Upper lobe of right lung (tissue), 1 donor: ENCODE measurements around the gene KISS1. TPM values are rescaled to one million over a fixed set of nuclear protein-coding genes. Genes with fewer than 3 reads are reported as not detected.

Experiments used
- ATAC-seq: fragments of 200-7000 bp; cut with Tn5 transposase; one replicate; pipeline ENCODE4 v1.9.1; 2020; ENCODE audit warnings: mild to moderate bottlenecking, moderate library complexity
- DNase-seq: peaks from one replicate; pipeline ENCODE4 v3.0.0-alpha.2; 2020
- H3K27ac ChIP-seq: fragments of 200-600 bp; one replicate; pipeline ENCODE4 v1.8.0; 2022
- H3K27me3 ChIP-seq: fragments of 200-600 bp; one replicate; pipeline ENCODE4 v1.8.0; 2022; ENCODE audit warnings: mild to moderate bottlenecking
- H3K36me3 ChIP-seq: fragments of 200-600 bp; one replicate; pipeline ENCODE4 v1.8.0; 2022
- H3K4me1 ChIP-seq: fragments of 200-600 bp; one replicate; pipeline ENCODE4 v1.8.0; 2022
- H3K4me3 ChIP-seq: fragments of 200-600 bp; one replicate; pipeline ENCODE4 v1.8.0; 2022; ENCODE audit warnings: mild to moderate bottlenecking
- H3K9me3 ChIP-seq: fragments of 200-600 bp; one replicate; pipeline ENCODE4 v1.8.0; 2022
- intact Hi-C: fragments of 100-400 bp; cut with DNase I; formaldehyde crosslinking; loops from one replicate; pipeline ENCODE4 v1.11.0; 2022
- total RNA-seq: library from RNA; stranded (reverse); fragmentation: NEBNext Ultra II Directional; extraction: Animal tissue kit (Norgen Biotek cat#: 25700); gene quantifications from one replicate; pipeline ENCODE4 v1.2.1, GENCODE V29; 2021
- TF ChIP-seq, protein P1 (sequence below): fragments of 200-600 bp; IDR thresholded peaks from one replicate; pipeline ENCODE4 v1.8.0; 2022; ENCODE audit warnings: antibody characterized with exemption
- donor health status: DM: no; HTN: yes; CAD: no; lungs with severe emphysema.

KISS1 gene
- total RNA-seq, 1 donor from 2014 or later, result 2.9 TPM

DNA sequence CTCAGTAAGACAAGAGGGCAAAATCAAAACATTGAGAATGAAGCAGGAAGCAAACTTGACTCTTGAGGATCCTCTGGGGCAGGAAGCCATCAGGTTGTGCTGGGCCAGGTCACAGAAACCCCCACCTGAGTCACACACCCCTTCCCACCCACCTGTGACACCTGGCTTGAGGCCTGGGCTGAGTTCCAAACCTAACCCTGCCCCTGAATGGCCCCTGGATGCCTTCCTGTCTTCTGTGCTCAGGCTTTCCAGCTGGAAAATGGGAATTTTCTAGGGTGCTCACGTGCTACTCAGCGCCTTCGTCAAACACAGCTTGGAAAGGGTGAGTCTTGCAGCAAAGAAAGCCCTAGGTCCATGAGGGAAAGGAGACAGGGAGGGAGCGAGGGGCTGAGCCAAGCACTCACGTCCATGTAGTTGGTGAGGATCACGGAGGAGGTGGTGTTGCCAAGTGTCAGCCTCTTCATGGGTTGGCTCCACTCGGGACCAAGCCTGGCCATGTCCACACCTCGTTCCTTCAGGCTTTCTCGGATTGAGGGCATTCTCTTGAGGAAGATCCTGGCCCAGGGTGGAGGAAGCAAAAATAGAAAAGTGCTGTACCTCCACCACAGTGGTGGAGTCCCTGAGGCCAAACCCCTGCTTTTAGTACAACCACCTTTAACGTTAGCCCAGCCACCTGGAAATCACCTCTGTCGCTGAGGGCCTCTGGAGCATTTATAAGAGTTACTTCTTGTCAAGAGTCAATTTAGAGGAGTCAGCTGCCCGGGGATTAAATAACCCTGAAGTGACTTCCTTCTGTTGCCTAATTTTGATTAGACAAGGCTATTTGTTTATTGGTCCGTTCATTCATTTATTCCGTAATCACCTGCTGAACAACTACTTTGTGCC, 34.4 kb downstream of the KISS1 start:
- intact Hi-C loops, result loop anchor here (10.0 kb wide), 1 partner anchor 203 kb away; no protein-coding TSS in a partner anchor
- ATAC-seq, result peak; percentile 54
- TF ChIP-seq, protein P1, sequence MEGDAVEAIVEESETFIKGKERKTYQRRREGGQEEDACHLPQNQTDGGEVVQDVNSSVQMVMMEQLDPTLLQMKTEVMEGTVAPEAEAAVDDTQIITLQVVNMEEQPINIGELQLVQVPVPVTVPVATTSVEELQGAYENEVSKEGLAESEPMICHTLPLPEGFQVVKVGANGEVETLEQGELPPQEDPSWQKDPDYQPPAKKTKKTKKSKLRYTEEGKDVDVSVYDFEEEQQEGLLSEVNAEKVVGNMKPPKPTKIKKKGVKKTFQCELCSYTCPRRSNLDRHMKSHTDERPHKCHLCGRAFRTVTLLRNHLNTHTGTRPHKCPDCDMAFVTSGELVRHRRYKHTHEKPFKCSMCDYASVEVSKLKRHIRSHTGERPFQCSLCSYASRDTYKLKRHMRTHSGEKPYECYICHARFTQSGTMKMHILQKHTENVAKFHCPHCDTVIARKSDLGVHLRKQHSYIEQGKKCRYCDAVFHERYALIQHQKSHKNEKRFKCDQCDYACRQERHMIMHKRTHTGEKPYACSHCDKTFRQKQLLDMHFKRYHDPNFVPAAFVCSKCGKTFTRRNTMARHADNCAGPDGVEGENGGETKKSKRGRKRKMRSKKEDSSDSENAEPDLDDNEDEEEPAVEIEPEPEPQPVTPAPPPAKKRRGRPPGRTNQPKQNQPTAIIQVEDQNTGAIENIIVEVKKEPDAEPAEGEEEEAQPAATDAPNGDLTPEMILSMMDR, result no peak

DNA sequence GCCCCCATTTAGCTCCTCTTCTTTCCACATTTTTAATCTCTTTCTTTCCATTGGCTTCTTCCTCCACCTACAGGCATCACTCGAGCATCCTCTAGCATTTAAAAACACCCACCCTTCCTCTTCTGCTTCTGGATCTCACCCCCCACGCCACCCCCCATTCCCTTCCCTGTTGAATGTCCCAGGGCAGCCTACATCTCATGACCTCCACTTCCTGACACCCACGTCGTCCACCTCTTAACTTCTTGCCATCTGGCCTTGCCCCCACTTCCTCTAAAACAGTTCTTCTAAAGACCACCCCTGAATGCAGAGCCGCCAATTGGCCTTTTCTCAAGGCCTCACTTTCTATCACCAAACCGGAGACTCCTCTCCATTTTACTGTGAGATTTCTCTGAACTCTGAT, 38.3 kb downstream of the KISS1 start:
- no peak for DNase-seq
- Histone ChIP-seq H3K27ac (no peak overlapping the region), H3K4me1 (peaks cover 6% of the 10 kb centered on the region), H3K36me3 (no peaks in the 10 kb centered on the region), H3K4me3 (no peak overlapping the region), H3K9me3 (no peaks in the 10 kb centered on the region), H3K27me3 (no peaks in the 10 kb centered on the region)
- intact Hi-C loops, result no loop called here
- TF ChIP-seq, protein P1, result no peak
- ATAC-seq, result peak; percentile 8

More for the DNA sequence above, 34.4 kb downstream of the KISS1 start:
- Histone ChIP-seq H3K9me3 (no peaks in the 10 kb centered on the region), H3K4me1 (peaks cover 6% of the 10 kb centered on the region), H3K27me3 (no peaks in the 10 kb centered on the region), H3K4me3 (no peak overlapping the region), H3K27ac (no peak overlapping the region), H3K36me3 (no peaks in the 10 kb centered on the region)
- DNase-seq, result no peak

- H3K9me3 ChIP-seq, result no peaks in the 10 kb centered on the region
- intact Hi-C loops, result no loop called here
- TF ChIP-seq, protein P1, result no peak
- H3K27me3 ChIP-seq, result no peaks in the 10 kb centered on the region
- H3K4me3 ChIP-seq, result no peak overlapping the region
- no peak for DNase-seq
- H3K36me3 ChIP-seq, result no peaks in the 10 kb centered on the region
- ATAC-seq, result no peak
- H3K27ac ChIP-seq, result no peak overlapping the region
- peaks cover 12% of the 10 kb centered on the region for H3K4me1 ChIP-seq
Observed at GRCh38 chr1:204155881-204156280, 40.4 kb downstream of the KISS1 start.

DNA sequence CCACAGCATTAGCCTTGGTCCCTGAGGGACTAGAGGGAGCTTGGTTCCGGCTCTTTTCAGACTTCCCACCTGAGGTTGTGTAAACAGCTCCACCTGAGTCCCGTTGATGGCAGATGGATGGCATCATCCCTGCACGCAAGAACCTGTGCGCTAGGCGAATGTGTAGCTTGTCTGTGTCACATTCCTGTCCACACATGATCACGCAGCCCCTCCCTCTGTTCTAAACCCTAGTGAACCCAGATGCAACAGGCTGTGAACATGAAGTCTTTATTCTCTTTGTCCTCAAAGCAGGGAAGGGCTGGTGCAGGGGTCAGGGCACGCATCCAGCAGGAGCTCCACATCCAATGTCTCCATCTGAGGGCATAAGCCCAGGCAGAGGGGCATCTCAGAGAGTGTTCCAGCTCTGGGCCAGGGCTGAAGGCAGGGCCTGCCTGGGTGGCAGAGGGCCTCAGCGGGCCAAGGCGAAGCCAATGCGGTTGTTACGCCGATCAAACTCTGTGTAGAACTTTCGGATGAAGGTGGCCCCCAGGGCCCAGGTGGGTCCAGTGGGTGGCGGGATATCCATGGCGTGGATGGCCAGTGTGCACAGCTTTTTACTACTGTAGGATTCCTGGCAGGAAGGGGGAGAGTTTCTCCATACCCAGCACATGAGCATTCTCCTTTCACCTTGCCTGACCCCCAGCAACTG, 41.6 kb downstream of the KISS1 start:
- DNase-seq (no peak), ATAC-seq (no peak)
- H3K4me3 ChIP-seq, result no peak overlapping the region
- no peaks in the 10 kb centered on the region for H3K27me3 ChIP-seq
- H3K4me1 ChIP-seq, result peaks cover 12% of the 10 kb centered on the region
- TF ChIP-seq, protein P1, result no peak
- no peaks in the 10 kb centered on the region for H3K9me3 ChIP-seq
- no peaks in the 10 kb centered on the region for H3K36me3 ChIP-seq
- intact Hi-C loops, result no loop called here
- no peak overlapping the region for H3K27ac ChIP-seq

GRCh38 chr1:204153667-204154066, 42.6 kb downstream of the KISS1 start:
- no peak overlapping the region for H3K4me3 ChIP-seq
- no peaks in the 10 kb centered on the region for H3K27me3 ChIP-seq
- H3K36me3 ChIP-seq, result no peaks in the 10 kb centered on the region
- ATAC-seq (no peak), DNase-seq (no peak)
- intact Hi-C loops, result no loop called here
- H3K9me3 ChIP-seq, result no peaks in the 10 kb centered on the region
- H3K27ac ChIP-seq, result no peak overlapping the region
- TF ChIP-seq, protein P1, result no peak
- peaks cover 12% of the 10 kb centered on the region for H3K4me1 ChIP-seq
